NCI-H226 (cell line): ENCODE measurements around the gene ENTHD1.
"Not testable (repeated sequence)": the region's sequence is repeated elsewhere in the genome, so short reads cannot be mapped to it uniquely, and the experiment has no call there.

Experiments
- DNase-seq: peaks from one replicate; pipeline ENCODE4 v3.0.0-alpha.2; 2015

Gene ENTHD1

DNA sequence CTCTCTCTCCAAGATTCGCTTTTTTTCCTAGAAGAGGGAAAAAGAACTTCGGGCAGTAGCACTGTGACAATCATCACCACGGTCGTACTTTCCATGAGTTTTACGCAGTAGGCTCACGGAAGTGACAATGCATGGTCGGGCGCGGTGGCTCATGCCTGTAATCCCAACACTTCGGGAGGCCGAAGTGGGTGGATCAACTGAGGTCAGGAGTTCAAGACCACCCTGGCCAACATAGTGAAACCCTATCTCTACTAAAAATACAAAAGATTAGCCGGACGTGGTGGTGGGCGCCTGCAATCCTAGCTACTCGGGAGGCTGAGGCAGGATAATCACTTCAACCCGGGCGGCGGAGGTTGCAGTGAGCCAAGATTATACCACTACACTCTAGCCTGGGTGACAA lies 30.7 kb upstream of the ENTHD1 start:
- DNase-seq = no peak

DNA sequence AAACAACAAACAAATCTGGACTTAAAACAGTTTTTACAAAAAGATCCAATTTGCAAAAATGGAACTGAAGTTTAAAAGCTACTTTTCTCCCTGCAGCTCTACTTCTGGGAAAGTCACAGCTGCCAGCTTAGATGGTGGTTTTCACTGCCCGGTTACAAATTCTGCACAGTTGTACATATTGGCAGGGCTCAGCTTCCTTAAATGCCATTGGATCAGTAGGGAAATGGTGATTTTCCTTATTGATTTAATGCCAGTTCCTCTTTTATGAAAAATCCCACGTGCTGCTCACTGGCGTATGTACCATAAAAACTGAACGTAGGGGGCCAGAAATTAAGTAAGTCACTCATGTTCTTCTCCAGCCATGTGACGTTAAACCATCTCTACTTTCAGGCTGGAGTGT lies 30.1 kb upstream of the ENTHD1 start:
- DNase-seq = no peak

DNA sequence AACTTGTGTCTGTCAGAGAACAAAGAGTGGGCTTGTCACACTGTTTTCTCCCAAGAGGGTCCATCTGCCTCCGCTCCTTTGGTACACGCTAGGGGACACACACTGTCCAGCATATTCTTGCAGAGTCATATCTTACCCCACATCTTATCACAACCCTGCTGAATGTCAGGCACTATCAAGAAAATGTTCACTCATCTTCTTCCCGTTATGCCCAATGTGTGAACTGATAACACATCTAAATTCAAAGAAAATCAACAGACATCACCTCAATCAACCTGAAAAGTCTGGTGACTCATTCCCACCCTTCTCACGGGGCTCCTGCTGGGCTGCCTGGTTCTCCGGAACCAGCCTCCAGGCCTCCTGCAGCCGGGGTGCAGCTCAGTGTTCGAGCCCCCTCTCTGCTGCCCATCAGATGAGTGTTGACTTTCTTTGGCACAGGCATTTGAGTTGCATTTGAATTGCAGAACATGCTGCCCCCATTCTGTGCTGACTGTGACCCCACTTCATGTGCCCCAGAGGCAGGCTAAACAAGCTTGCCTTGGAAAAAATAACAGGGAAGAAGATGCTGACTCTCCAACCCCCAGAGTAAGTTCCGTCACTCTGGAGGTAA lies 26.7 kb upstream of the ENTHD1 start:
- DNase-seq = no peak

DNA sequence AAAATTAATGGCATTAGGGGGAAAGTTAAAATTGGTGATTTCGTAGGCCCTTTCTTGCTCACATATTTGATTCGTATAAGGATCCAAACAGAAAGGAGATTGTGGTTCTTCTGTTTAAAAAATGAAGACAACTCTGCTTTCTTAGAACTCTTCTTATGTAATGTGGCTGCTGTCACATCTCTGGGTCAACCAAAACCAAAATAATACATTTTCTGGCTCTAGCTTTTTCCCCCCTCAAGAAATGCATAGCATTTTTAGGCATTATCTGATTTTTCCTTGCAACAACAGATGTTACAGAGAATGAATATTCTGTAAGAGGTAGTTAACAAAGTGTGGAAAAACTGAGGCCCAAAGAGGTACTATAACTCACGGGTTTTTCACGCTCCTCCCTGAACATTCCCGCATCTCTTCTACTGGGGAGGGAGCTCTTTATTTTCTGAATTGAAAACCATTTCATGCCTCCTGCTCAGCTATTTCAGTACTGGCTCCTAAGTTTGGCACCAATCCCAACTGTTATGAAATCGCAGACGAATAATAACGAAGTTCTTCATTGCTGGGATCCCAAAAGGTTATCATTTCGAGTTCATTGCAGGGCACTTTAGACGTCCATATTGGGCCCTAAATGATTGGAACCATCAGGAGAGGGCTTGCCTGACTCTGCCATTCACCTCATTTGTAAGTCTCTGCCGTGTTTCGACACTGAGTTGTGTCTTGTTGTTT lies 24.4 kb upstream of the ENTHD1 start:
- DNase-seq = no peak

DNA sequence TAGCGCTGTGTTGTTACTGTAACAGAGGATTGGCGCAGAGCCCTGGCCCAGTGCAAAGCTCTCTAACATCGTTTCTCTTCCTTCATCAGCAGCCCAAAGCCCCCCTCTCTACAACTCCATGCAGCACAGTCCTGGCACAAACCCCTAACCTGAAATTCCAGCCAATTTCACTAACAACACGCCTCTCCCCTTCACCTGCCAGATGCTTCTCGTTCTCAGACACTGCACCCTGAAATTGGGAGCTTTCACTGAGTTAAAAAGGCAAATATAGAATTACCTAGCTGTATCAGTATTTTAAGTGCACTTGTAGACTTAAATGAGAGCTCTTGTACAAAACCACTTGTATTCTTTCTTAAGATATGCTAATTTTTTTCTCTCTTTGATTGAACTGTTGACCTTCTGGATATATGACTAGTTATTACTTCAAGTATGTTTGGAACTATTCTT lies 23.7 kb upstream of the ENTHD1 start:
- DNase-seq = no peak

DNA sequence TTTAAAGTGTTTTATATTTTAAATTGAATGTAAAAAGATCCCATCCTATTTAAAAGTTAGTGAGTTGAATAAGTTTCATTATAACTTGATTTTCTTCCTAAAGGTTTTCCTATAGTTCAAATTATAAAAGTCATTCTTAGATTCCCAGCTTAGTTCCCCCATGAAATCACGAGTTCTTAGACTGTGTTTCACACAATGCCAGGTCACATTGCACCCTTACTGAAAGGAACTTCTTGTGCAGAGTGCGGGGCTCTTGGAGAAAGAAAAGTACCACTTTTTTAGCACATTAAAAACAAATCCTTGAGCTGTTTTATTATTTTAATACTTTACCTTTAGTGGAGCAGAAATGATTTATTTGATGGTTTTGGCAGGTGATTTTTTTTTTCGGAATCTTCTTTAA lies 22.9 kb upstream of the ENTHD1 start:
- no peak for DNase-seq

DNA sequence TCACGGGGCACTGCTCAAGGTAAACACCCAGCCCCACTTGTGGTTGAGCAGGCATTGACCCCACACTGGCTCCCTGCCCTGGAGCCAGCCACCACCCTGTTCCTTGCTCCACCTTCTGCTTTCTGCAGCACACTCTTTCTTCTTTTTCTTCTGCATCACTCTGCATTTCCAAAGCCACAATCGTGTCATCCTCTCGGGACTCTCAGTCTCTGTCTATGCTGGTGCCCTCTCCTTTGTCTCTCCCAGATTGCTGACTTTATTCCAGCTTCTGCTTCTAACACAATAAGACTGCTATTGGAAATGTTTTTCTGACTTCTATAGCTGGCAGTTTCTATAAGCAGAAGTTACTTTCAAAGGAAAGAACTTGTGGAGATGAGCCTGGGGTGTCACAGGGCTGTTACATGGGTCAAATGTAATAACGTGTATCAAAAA lies 21.8 kb upstream of the ENTHD1 start:
- no peak for DNase-seq

DNA sequence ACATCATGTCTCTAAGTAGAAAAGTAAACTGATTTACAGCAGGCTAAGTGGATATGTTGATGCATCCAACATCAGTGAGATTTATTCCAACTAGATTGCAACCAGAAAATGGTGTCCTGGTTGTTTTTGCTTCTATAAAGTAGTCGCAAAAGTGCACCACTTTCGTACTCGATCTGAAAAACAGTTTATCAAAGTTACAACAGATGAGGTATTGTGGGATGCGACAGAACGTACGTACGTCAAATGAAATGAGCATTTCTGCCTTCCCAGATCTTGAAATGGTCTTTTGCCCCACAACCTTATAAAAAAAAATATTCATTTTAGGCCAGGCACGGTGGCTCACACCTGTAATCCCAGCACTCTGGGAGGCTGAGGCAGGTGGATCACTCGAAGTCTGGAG lies 21.0 kb upstream of the ENTHD1 start:
- DNase-seq = no peak

DNA sequence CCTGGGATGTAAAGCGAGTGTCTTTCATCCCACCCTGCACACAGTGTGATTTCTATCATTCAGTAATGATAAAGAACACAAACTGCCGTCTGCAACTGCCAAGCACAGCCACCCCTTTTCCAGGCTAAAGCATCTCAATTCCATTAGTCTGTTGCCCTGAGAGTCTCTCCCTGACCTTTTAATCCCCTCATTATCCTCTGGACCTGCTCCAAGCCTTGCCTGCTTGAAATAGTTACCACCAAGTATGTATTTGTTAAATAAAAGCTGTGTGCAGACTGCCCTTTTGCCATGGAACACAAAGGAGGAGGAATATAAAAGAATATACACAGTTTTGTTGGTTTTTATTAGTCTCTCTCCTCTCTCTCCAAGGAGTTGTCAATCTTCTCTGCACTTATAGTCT lies 20.3 kb upstream of the ENTHD1 start:
- no peak for DNase-seq

DNA sequence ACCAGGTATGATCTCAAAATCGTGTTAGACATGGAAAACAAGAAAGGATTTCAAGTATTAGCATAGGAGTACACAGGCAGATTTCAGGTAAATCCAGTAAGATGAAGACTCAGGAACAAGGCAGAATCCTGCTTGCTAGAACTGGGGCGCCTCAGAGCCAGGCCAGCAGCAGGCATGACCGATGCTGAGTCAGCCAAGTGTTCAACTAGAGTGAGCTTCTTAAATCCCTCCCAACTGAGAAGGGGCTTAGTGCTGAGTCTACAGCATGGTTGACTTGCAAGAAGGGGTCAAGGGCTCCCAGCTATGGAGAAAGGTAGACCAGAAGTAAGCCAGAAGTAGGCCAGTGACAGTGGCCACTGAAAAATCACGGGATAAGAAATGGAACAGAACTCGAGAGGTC lies 19.8 kb upstream of the ENTHD1 start:
- DNase-seq = no peak

DNA sequence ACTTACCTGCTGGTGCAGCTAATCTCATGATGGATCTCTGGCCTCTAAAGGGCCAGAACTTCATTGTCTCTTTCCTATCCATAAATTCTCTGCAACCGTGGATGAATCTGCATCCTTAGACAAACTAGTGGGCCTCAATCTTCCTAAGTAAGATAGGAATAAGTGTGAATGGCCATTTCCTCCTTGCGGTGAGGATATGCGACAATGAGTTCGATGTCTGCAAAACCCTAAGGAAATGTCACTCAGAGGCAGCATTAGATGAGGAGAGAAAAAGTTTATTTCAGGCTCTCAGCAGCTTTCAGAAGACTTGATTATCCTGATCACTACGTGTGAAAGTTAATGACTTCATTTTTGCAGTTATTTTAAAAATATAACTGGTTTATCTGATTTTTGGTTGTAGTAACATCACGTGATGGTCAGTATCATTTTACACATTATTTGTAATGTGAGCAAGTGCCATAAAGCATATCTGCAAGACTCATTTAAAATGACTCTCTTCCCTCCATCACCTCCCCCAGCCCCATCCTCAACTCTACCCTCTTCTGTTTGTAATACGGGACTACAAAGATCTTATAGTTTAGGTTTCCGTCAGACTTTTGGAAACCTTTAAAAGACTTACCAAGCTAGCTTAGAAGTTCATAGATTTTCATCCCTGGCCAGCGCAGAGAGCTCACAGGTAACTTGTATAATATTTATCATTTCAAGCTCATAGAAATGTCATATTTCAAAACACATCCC lies 17.5 kb upstream of the ENTHD1 start:
- DNase-seq = no peak

DNA sequence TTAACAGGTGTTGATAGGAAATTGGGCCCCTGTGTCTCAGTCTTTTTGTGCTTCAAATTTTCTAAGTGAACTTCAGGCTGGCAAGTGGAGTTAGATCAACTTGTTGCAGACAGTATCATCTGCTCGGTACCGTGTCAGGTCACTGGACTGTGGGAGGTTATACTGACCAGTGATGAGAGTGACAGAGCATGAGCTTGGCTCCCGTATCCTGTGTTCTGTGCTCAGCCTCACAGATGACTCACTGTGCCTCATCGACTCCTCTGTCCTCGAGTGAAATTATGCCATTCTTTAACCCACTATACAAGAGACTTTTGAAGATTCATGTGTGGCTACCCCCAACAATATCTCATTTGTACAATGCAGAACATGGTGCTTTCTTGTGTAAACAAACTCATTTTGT lies 15.2 kb upstream of the ENTHD1 start:
- DNase-seq = no peak

DNA sequence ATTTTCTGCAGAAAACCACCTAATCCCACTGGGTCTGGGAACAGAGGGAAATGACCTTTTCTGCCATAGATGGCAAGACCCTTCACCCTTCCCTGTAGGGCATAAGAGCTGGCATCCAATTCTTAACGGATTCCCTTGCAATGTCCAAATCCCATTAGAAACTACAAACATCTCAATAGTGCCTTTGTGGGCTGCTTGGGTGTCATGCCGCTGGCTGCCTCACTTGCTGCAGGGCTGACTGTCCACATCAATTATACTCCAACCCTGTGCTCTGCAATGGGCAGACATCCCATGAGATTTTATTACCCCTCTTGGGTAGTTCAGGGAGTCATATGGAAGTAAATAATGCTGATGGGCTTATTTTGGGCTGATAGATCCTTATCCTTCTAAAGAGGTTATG lies 14.6 kb upstream of the ENTHD1 start:
- DNase-seq = no peak

DNA sequence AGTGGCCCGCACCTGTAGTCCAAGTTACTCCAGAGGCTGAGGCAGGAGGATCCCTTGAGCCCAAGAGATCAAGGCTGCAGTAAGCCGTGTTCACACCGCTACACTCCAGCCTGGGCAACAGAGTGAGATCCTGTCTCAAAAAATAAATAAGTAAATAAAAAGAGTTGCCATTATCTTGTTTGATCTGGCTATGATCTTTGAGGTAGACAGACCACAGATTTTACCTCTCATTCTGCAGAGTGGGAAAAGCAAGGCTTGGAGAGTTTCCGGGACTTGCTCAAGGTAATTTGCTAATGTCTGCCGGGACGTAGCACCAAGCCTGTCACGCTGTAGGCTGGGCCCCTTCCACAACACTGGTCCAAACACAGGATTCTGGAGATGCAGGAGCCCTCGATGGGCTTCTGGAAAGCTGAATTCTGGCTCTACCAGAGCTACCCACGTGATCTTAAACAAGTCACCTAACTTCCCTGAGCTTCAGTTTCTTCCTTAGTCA lies 14.1 kb upstream of the ENTHD1 start:
- DNase-seq = no peak

DNA sequence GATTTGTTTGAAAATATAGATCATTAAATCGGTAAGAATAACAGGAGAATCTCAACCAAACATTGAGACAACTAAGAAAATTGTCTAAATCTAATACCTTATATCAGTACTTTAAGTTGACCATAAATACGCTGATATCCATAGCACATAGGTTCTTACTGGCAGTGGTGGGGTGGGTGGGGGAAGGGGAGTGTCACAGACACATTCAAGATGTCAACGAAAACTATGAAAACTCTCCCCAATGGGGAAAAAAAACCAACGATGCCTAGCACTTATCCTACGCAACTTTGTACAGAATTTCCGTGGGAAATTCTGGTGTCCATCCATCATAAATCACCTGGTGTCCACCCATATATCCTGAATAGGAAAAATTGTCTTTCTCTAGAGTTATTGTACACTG lies 13.5 kb upstream of the ENTHD1 start:
- DNase-seq = no peak

DNA sequence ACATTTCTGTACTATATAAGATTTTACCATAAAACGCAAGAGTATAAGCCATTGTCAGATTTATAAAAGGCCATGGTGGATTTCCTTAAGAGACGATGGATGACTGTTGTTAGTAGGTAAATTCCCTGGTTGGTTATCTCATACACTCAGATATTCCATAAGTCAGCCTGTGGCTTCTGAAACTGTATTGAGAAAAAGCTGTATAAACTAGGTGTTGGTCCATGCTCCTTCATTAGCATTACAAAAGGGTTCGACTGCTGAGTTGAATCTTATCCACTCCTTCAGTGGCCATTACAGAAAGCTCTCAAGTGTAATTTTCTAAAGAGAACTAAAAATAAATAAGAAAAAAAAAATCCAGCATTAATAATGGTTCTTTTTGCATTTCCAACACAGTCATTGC lies 12.6 kb upstream of the ENTHD1 start:
- no peak for DNase-seq

DNA sequence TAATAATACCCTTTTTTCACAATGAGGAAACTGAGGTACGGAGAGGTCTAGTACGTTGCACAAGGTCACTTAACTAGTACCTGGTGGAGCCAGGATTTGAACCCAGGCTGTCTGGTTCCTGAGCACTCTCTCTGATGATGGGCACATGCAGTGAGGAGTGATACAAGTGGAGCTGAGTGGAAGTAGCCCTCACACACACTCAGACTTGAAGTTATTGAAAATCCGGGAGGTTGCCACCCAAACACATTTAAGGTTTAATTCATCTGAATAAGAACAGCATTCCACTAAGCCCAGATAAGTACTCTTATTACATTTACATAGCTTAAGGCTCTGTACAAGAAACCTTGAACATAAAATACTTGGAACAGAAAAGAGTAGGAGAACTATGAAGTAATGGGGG lies 12.1 kb upstream of the ENTHD1 start:
- no peak for DNase-seq

DNA sequence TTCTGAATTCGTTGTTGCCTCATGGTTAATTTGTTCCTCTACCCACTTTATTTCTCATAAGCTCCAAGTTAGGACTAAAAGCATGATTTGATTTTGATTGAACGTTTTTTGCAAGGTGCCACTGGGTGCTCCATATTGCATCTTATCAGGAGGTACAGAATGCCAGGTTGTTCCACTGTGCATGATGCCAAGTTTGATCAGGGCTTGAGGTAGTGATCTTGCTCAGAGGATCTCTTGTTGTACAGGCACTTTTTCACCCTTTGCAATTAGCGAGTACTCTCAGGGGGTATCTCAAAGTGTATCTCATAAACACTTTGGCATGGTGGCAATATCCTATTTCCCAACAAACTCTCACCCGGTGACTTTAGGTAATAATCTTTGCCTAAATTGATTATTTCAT lies 11.3 kb upstream of the ENTHD1 start:
- DNase-seq = no peak

DNA sequence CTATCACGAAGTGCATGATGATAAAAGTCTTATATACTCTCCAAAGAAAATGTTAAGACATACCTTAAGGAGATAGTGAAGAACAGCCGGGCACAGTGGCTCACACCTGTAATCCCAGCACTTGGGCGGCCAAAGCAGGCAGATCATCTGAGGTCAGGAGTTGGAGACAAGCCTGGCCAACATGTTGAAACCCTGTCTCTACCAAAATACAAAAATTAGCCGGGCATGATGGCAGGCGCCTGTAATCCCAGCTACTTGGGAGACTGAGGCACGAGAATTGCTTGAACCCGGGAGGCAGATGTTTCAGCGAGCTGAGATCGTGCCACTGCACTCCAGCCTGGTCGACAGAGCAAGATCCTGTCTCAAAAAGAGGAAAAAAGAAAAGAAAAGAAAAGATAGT lies 10.5 kb upstream of the ENTHD1 start:
- DNase-seq = not testable (repeated sequence)

DNA sequence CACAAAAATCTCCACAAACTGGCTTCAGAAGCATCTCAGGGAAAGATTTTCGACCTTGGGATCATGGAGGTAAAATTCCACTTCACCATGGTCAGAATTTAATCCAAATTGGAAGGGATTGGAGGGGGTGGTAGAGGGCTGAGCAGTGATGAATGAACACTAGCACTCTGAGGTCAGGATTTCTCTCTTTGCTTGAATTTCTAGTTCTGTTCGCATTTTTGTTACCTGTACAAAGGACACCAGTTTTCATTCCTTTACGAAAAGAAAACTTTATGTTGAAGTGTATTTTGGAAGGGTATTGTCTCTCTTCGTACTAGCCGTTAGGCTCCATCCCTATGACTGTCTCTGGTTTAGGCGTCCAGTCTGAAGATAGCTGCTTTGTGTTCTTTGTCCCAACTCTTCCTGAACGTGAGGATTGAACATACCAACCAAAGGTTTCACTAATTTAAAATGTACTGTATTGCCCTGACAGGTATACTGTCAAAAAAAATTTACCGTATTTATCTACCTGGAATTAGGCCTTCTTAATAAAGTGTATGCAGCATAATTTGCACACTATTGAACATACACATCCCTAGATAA lies 8.1 kb upstream of the ENTHD1 start:
- no peak for DNase-seq

DNA sequence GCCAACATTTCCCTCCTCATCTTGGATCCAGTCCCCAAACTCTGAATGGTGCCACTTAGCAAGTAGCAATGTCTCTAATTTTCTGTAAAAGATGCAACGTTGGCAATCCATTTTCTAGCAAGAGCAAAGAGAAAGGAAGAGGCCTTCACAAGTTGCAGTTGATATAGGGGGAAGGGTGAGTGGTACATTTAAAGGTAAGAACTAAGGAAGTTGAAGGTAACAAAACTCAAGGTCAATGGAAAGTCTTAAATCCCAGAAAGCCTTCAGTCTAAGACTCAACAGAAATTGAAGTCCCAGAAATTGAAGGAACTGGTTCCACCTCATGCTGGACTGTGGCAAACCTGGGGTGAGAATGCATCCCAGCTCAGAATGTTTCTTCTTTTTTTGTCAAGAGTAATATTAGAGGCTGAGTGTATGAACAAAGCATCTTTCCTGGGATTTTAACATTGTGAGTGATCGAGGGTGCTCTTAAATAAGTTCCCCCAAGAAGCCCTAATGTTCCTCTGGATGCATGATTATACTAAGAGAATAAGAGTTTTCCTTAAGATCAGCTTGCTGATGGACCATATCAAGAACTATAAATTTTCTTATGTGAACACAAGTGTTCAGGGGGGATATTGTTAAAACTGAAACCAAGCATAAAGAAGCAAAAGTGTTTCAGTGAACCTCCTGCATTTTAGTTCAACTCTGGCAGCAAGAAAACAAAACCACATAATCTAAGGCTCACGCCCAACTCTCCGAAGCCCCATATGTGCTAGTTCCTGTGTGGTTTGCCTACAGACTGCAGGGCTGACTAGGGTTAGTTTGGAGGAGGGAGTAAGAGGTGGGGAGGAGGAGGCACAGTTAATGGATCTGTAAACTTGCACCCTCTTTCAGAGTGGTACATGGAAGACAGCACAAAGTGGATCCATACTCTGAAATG lies 7.0 kb upstream of the ENTHD1 start, which contains the start of gene GRAP2:
Gene GRAP2 (plus strand): TSS at position 779 of the 922 bp plus-strand sequence. CDS start 46,023 bp downstream, outside the sequence.
- no peak for DNase-seq

DNA sequence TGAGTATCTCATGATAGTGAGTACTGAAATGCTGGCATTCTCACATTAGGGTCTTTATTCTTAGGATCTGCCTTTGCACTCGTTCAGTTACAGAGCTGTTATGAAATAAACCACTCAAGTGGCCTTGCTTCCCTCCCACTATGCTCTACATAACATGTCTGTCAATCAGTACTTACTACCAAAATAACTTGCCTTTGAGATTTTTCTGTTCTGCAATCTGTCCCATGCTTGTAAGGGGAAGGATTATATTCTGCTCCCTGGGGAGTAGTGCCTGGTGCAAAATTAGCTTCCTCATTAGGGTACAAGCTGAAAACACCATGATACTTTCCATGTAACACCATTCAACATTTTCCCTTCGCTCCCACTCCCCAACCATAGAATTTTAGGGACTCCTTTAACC lies 5.4 kb upstream of the ENTHD1 start:
- no peak for DNase-seq
